GM12878 (cell line): ENCODE measurements around the gene HTRA3. TPM values are rescaled to one million over a fixed set of nuclear protein-coding genes. Genes with fewer than 3 reads are reported as not detected.

Experiments
- ATAC-seq: fragments of 200-7000 bp; cut with Tn5 transposase; 3 replicates; pipeline ENCODE4 v1.9.1; 2020; ENCODE audit warnings: mild to moderate bottlenecking, moderate library complexity
- BruUV-seq: library from RNA; stranded (reverse); fragments of 400-500 nt; replicated peaks from 2 replicates; lab custom pipeline; 2021; lab: Mats Ljungman, UMichigan
- CTCF ChIA-PET: fragments of 300-600 bp; sonication (Branson Sonifier 250); formaldehyde crosslinking; extraction: SDS; loops from one replicate; lab custom pipeline; 2021; ENCODE audit warnings: inconsistent platforms; lab: Yijun Ruan, JAX
- POLR2A ChIA-PET: fragments of 350-600 bp; formaldehyde crosslinking; extraction: SDS; loops from one replicate; lab custom pipeline; 2021; ENCODE audit warnings: inconsistent platforms; lab: Charles Lee
- RAD21 ChIA-PET: fragments of 300-600 bp; sonication (Branson Sonifier 250); formaldehyde crosslinking; loops from one replicate; lab custom pipeline; 2023; ENCODE audit warnings: antibody characterized with exemption; ENCODE audit not compliant: unreplicated experiment; lab: Charles Lee
- SMC1A ChIA-PET: fragments of 300-600 bp; sonication (Branson Sonifier 250); formaldehyde crosslinking; loops from one replicate; lab custom pipeline; 2023; ENCODE audit not compliant: unreplicated experiment, uncharacterized antibody; lab: Charles Lee
- DNase-seq: peaks from one replicate; pipeline ENCODE4 v3.0.0-alpha.2; 2011; ENCODE audit warnings: low read depth, low spot score
- FAIRE-seq: peaks from 3 replicates; lab custom pipeline; 2011; peaks lifted over from hg19 to GRCh38; lab: Jason Lieb, UNC
- H2AFZ ChIP-seq: 2 replicates; pipeline ENCODE4 v1.6.0; 2011; ENCODE audit warnings: low read depth, low read length, control low read depth; ENCODE audit not compliant: control insufficient read depth
- H3K27ac ChIP-seq: 2 replicates; pipeline ENCODE4 v1.5.1; 2011; ENCODE audit warnings: control low read depth; ENCODE audit not compliant: control insufficient read depth, insufficient read depth
- H3K27me3 ChIP-seq, 2 experiments: replicated peaks in 1 of 2; 2 replicates each; pipeline versions ENCODE4 v1.6.0 to v1.6.1; 2011; ENCODE audit warnings: low read length in 1 of 2; ENCODE audit not compliant: control insufficient read depth in 2 of 2, insufficient read depth in 2 of 2
- H3K36me3 ChIP-seq, 2 experiments: 2 replicates each; pipeline ENCODE4 v1.5.1; 2011; ENCODE audit warnings: low read length in 1 of 2; ENCODE audit not compliant: control insufficient read depth in 2 of 2, insufficient read depth in 2 of 2
- H3K4me1 ChIP-seq: 2 replicates; pipeline ENCODE4 v1.6.1; 2011; ENCODE audit warnings: mild to moderate bottlenecking, low read length, moderate library complexity, mixed read lengths; ENCODE audit not compliant: control insufficient read depth, insufficient read depth
- H3K4me2 ChIP-seq: 2 replicates; pipeline ENCODE4 v1.6.0; 2011; ENCODE audit warnings: control low read depth; ENCODE audit not compliant: control insufficient read depth, insufficient read depth
- H3K4me3 ChIP-seq: fragments of 200-600 bp; sonication (generic); 2 replicates; pipeline ENCODE4 v1.5.1; 2016
- H3K79me2 ChIP-seq: 2 replicates; pipeline ENCODE4 v1.6.0; 2011; ENCODE audit warnings: low read length; ENCODE audit not compliant: control insufficient read depth, insufficient read depth
- H3K9ac ChIP-seq: 2 replicates; pipeline ENCODE4 v1.8.0; 2011; ENCODE audit warnings: low read length, control low read depth, mixed read lengths; ENCODE audit not compliant: control insufficient read depth, insufficient read depth
- H3K9me3 ChIP-seq: replicated peaks from 3 replicates; pipeline ENCODE4 v1.5.1; 2011; ENCODE audit warnings: mild to moderate bottlenecking, low read length; ENCODE audit not compliant: control insufficient read depth, insufficient read depth
- H4K20me1 ChIP-seq: 2 replicates; pipeline ENCODE4 v1.6.0; 2011; ENCODE audit not compliant: control insufficient read depth, insufficient read depth
- CEBPZ ChIP-seq: fragments of 150-350 bp; IDR thresholded peaks from 2 replicates; pipeline ENCODE4 v1.6.1; 2016; ENCODE audit warnings: low read depth, low read length
- E2F8 ChIP-seq: fragments of 450-650 bp; IDR thresholded peaks from 2 replicates; pipeline ENCODE4 v1.6.1; 2018; ENCODE audit warnings: mild to moderate bottlenecking, low read depth, moderate library complexity; ENCODE audit not compliant: partially characterized antibody
- EP300 ChIP-seq, 2 experiments: fragments of 150-350 bp in 1 of 2; IDR thresholded peaks; 2 replicates each; pipeline ENCODE4 v1.6.1; 2011 to 2012; ENCODE audit warnings: low read depth in 2 of 2, low read length in 2 of 2, borderline replicate concordance in 1 of 2, improper control_type of control experiment in 1 of 2, inconsistent platforms in 1 of 2; ENCODE audit not compliant: control insufficient read depth in 1 of 2
- GATAD2B ChIP-seq: fragments of 450-650 bp; conservative IDR thresholded peaks from 2 replicates; pipeline ENCODE4 v1.6.1; 2017; ENCODE audit warnings: low read depth, mild to moderate bottlenecking, moderate library complexity
- NFIC ChIP-seq: IDR thresholded peaks from 2 replicates; pipeline ENCODE4 v1.6.1; 2012; ENCODE audit warnings: low read depth, mild to moderate bottlenecking, inconsistent platforms, low read length, moderate library complexity
- NR2C2 ChIP-seq: IDR thresholded peaks from 2 replicates; pipeline ENCODE4 v1.6.1; 2011; ENCODE audit warnings: borderline replicate concordance, low read depth; ENCODE audit not compliant: control insufficient read depth, insufficient read length
- SMARCA5 ChIP-seq: fragments of 450-650 bp; IDR thresholded peaks from 2 replicates; pipeline ENCODE4 v1.6.1; 2017; ENCODE audit warnings: mild to moderate bottlenecking
- SP1 ChIP-seq: IDR thresholded peaks from one replicate; pipeline ENCODE4 v1.6.1; 2011; ENCODE audit warnings: low read depth, low read length
- USF2 ChIP-seq: IDR thresholded peaks from 2 replicates; pipeline ENCODE4 v1.6.1; 2011; ENCODE audit warnings: low read depth, low read length, improper control_type of control experiment, borderline replicate concordance
- ZBTB11 ChIP-seq: fragments of 450-650 bp; formaldehyde crosslinking; IDR thresholded peaks from 2 replicates; pipeline ENCODE4 v1.5.0; 2022; ENCODE audit warnings: mild to moderate bottlenecking, missing genetic modification characterization
- ZNF384 ChIP-seq: IDR thresholded peaks from 2 replicates; pipeline ENCODE4 v1.6.1; 2012; ENCODE audit warnings: low read depth, mild to moderate bottlenecking, low read length, improper control_type of control experiment, borderline replicate concordance
- WGBS: methylation state at CpG from one replicate; pipeline ENCODE4 v1.1.6; 2016; ENCODE audit warnings: low lambda C conversion rate; ENCODE audit not compliant: insufficient replicate concordance, insufficient coverage; ENCODE audit errors: missing lambda C conversion rate; 5-methylcytosine and 5-hydroxymethylcytosine counted together
- in situ Hi-C: fragments of 300-500 bp; cut with MboI; formaldehyde crosslinking; loops from 9 replicates; pipeline ENCODE4 v1.14.3; 2018; ENCODE audit warnings: mixed read lengths
- intact Hi-C: fragments of 100-400 bp; cut with micrococcal nuclease; formaldehyde crosslinking; loops from one replicate; pipeline ENCODE4 v1.14.2; 2022; ENCODE audit not compliant: unreplicated experiment
- polyA plus RNA-seq, 11 experiments: library from polyadenylated mRNA; depleted of rRNA in 4 of 11; unstranded in 6 of 11; stranded (reverse) in 5 of 11; fragments of >200 nt; fragmentation: Nextera tagmentation in 4 of 11; fragmentation: Illumina TruSeq in 1 of 11; extraction: Ambion mirVana in 4 of 11; extraction: Trizol in 1 of 11; gene quantifications; 1 replicate in 1 of 11; 2 replicates in 10 of 11; pipeline versions ENCODE4 v1.2.1 to v1.2.3, GENCODE V29; 2011 to 2016; ENCODE audit warnings: inconsistent platforms in 2 of 11, missing spikeins in 2 of 11, low read depth in 1 of 11
- total RNA-seq, 4 experiments: library from RNA; depleted of rRNA in 3 of 4; stranded (reverse); fragments of >200 nt in 3 of 4; fragmentation: Illumina TruSeq in 1 of 4; extraction: Trizol in 1 of 4; gene quantifications; 2 replicates each; pipeline versions ENCODE4 v1.2.1 to v1.2.3, GENCODE V29; 2013 to 2021

HTRA3 gene
- total and polyA plus RNA-seq, 10 of the 15 experiments (the other 5 are each of a cell fraction or from before 2014, with no cell fraction given) = 0.04 to 1.2 (median 0.08) TPM; not detected in 7

- no peak overlapping the region for H2AFZ ChIP-seq
- H3K9me3 ChIP-seq = no peaks in the 10 kb centered on the region
- H3K27ac ChIP-seq = no peak overlapping the region
- ChIA-PET POLR2A (no interaction called here), RAD21 (interaction anchor here (0.7 to 4.4 kb wide), 2 partner anchors 93 to 133 kb away, joined by 3 to 16 read pairs; no protein-coding TSS in a partner anchor), SMC1A (no interaction called here), CTCF (interaction anchor here (1.0 kb wide), 1 partner anchor 134 kb away, joined by 3 read pairs; no protein-coding TSS in a partner anchor)
- no TSS peak for BruUV-seq
- no peaks in the 10 kb centered on the region for H3K36me3 ChIP-seq
- no peak for ATAC-seq
- H4K20me1 ChIP-seq = no peaks in the 10 kb centered on the region
- intact Hi-C loops = no loop called here
- in situ Hi-C loops = loop anchor here (10.0 kb wide), 1 partner anchor 326 kb away; the partner anchor contains the start of gene CPZ
- 37% methylated on average over 25 of the region's 25 CpGs for WGBS
- H3K79me2 ChIP-seq = no peaks in the 10 kb centered on the region
- H3K4me1 ChIP-seq = no peaks in the 10 kb centered on the region
- no peak overlapping the region for H3K9ac ChIP-seq
- H3K4me3 ChIP-seq = no peak overlapping the region
- FAIRE-seq = no peak
- DNase-seq = no peak
- H3K4me2 ChIP-seq = no peak overlapping the region
- peaks cover 2 to 6% of the 10 kb centered on the region in 2 experiments; a peak in 3 of 4 replicates for H3K27me3 ChIP-seq
- TF ChIP-seq EP300 (IDR thresholded peaks at IDR 0.05; ENCODE audit: borderline replicate concordance in 1 of 2, control insufficient read depth in 1 of 2, low read depth in 2 of 2, low read length in 2 of 2) (no peak), GATAD2B (no peak), ZBTB11 (CRISPR knock-in tag) (no peak), USF2 (no peak), SP1 (no peak), CEBPZ (no peak), E2F8 (no peak), ZNF384 (no peak), NFIC (no peak), SMARCA5 (no peak), NR2C2 (no peak)
Measured at GRCh38 chr4:8268901-8269534, 536 bp upstream of the HTRA3 start.
